A172 (cell line): Measurements from ENCODE around the gene DOCK3. TPM values are rescaled to one million over a fixed set of nuclear protein-coding genes. Genes with fewer than 3 reads are reported as not detected.
"Not testable (repeated sequence)": the region's sequence is repeated elsewhere in the genome, so short reads cannot be mapped to it uniquely, and the experiment has no call there.

Experiments
- DNase-seq: peaks from one replicate; pipeline ENCODE4 v3.0.0-alpha.2; 2015; ENCODE audit warnings: low spot score
- total RNA-seq: library from RNA; depleted of rRNA; stranded (reverse); fragments of >200 nt; shearing (Covaris generic); gene quantifications from 2 replicates; pipeline ENCODE4 v1.2.3, GENCODE V29; 2014

The DOCK3 gene
- total RNA-seq, 1 experiment from 2014 or later: 1.4 TPM

DNA sequence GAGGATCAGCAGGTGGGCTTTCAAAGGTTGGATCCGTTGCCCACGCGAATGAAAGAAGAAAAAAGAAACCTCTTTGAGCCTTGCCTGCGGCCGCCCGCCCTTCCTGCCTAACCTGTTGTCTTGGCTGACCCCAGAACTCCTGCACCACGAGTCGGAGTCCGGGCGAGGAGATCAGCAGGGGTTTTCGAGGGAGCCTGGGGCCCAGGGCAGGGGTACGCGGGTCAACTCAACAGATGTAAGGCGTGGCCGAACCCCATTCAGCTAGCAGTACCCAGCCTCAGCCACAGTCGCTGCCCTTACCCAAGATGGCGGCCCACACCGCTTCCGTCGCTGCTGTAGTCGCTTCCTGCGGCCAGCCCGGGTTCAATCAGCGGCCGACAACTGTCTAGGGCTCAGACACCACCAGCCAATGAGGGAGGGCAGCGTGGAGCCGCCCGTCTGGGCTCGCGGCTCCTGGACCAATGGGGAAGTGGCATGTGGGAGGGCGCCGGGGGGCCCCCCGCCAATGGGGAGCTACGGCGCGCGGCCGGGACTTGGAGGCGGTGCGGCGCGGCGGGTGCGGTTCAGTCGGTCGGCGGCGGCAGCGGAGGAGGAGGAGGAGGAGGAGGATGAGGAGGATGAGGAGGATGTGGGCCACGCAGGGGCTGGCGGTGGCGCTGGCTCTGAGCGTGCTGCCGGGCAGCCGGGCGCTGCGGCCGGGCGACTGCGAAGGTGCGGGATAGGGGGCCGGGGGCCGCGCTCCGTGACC lies 710.2 kb downstream of the DOCK3 start, which contains the start of gene MANF:
Gene MANF, plus strand, starts transcription at position 566 of the 748 bp plus-strand sequence. Its CDS starts 52 bp downstream, at position 618.
- DNase-seq: peak; percentile 94

DNA sequence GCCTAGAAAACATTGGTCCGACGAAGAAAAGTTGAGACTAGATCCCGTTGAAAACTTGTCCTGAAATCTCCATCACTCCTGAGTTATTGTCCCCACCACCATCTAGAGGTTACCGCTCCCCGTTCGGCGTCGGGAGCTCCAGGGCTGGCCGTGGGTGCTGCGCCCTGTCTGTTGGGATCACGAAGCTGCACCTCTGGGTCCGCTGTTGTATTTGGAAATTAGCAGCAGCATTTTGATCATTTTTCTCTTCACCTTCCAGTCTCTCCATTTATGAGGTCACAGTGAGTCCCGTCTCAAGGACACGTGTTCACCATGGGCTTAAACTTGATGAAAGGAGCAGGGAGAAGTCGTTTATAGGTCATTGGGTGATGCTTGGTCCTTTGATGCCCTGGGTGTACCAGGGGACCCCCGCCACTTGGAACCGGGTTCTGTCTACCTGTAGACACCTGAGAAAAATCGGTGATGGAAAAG lies 710.9 kb downstream of the DOCK3 start:
- no peak for DNase-seq

DNA sequence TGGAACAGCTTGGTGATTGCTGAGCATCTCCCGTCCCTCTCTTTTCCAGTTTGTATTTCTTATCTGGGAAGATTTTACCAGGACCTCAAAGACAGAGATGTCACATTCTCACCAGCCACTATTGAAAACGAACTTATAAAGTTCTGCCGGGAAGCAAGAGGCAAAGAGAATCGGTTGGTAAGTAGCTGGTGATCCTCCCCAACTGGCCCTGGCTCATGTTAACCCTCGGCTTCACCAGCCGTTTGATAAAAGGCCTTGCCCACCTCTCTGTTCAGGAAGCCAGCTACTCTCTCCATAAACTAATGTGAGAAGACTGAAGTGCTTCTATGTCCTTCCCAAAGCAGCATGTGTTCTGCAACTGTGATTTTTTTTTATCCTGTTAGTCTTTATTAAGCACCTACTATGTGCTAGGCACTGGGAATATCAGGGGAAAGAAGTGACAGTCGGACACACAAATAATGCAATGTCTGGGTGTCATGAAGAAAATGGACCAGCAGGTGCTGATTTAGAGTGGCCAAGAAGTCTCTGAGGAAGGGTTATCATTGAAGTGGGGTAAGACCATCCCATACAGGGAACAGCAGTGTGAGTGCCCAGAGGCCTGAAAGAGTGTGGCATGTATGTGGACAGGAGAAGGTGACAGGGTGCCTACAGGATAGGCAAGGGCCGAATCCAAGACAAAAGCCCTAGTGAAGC lies 711.6 kb downstream of the DOCK3 start:
- DNase-seq: no peak

DNA sequence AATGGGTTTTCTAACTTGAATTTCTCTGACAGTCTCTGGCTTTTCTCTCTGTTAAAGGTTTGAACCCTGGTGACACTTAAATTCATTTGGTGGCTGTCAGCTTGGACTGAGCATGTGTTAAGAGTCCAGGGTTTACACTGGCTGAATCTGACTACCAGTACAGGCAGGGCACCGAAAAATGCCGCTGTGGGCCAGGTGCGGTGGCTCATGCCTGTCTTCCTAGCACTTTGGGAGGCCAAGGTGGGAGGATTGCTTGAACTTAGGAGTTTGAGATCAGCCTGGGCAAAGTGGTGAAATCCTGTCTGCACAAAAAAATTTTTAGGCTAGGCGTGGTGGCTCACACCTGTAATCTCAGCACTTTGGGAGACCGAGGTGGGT lies 712.1 kb downstream of the DOCK3 start:
- no peak for DNase-seq

DNA sequence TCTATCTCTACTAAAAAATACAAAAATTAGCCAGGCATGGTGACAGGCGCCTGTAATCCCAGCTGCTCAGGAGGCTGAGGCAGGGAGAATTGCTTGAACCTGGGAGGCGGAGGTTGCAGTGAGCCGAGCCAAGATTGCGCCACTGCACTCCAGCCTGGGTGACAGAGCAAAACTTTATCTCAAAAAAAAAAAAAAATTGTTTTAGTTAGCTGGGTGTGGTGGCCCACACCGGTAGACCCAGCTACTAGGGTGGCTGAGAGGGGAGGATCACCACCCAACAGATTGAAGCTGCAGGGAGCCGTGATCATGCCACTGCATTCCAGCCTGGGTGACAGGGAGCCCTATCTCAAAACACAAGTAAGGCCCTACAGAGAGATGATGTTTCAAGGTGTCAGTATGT lies 712.6 kb downstream of the DOCK3 start:
- DNase-seq: not testable (repeated sequence)

DNA sequence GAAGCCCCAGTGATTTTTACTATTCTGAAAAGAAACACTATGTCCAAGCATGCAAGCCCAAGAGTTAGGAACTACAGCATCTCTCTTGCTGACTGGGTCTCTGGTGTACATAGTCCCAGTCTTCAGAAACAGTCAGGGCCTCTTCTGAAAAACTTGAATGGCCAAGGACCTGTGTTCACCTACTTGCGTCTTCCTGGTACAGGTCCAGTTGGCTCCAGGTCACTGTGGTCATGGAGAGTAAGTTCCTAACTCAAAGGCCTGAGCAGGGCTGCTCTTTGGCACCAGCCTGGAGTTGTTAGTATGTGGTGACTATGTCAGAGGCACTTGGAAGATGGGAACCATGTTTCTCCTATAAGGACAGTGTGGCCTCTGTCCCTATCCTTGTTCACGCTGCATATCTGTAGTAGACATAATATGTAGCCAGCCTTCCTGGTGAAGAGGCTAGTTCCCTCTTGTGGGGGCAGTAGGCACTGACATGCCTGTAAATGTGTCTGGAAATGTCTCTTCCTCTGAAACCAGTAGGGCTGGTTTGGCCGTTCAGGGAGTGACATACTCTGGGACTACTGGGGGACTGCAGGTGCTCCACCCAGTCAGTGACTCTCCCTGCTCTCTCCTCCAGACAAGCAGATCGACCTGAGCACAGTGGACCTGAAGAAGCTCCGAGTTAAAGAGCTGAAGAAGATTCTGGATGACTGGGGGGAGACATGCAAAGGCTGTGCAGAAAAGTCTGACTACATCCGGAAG lies 713.7 kb downstream of the DOCK3 start:
- DNase-seq: no peak

DNA sequence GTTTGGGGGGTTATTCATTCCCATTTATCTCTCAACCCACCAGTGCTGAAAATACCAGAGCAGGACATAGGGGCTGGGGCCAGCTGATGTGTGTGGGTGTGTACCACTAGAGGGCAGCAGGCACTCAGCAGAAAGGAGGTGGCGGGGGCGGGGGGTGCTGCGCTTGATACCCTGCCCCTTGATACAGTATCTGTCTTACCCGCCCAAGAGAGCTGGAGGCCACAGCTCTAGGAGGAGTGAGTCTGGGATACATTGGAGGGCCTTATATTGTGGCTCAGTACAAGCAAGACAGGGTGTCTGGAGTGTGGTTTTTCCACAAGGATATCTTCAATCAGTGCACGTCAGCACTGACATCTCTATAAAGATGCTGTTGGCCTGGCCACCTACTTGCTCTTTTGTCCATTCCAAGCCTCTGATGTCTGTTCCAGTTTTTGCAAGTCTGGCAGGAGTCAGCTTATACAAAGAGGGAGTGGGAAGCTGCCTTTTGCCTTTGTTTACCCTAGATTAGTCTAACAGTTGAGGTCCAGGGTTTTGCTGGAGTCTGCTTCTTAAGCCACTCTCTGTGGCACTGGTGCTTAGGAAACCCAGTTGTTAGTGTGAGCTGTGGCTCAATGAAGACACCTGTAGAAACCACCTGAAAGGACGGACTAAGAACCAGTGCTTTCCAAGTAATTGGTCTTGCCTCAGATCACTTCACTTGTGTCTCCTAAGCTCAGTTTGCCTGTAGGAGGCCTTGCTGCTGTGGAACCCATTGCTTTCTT lies 714.9 kb downstream of the DOCK3 start:
- DNase-seq: peak; percentile 27

DNA sequence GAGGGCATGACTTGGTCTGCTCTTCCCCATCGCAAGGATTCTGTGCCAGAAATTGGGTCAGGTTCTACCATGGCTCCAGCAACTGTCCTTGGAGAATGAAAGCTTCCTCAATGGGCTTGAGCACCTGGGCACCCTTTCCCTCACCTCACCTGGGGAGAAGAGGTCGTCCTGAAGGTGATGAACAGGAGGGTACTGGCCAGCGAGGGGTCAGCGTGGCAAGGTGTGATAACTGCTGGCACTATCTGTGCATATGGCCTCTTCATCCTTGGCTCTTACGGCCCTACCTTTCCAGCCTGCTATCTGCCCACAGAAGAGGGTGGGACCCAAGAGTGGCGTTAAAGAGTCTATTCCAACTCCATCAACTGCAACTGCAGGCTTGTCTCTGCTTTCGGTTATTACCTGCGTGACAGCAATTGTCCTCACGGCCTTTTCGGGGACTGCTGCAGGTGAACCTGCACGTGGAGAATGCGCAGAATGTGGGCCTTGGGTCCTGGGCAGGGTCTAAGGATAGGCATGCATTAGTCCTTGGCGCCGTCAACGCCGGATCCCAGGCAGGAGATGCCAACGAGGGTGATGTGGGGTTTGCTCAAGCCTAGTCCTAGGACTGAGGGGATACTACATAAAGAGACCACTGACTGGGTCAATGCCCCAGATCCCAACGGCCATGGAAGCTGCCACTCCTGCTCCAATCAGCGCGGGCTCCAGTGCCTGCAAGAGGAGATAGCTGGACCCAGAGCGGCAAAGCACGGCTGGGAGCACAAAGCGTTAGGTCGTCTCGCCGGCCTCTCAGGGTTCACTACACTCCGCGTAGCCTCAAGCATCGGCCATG lies 715.7 kb downstream of the DOCK3 start:
- DNase-seq: no peak

DNA sequence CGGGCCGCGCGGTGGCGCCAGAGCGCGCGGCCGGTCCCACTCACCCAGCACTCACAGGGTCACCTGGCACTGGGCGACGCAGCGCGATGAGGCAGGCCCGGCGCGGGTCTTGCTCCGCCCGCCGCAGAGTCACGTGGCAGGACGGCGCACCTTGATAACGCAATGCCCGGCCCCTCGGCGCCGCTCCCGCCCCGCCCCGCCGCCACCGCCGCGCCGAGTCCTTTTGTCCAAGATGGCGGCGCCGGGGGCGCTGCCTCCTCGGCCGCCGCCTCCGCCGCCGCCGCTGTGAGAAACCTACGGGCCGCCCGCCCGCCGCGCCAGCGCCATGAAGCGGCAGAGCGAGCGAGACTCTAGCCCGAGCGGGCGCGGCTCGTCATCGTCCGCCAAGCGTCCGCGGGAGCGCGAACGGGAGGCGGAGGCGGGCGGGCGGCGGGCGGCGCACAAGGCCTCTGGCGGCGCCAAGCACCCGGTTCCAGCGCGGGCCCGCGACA lies 716.4 kb downstream of the DOCK3 start, which contains the start of gene RBM15B:
Gene RBM15B, plus strand, starts transcription at position 211 of the 491 bp plus-strand sequence. Its CDS starts 115 bp downstream, at position 326.
- DNase-seq: peak; percentile 91

DNA sequence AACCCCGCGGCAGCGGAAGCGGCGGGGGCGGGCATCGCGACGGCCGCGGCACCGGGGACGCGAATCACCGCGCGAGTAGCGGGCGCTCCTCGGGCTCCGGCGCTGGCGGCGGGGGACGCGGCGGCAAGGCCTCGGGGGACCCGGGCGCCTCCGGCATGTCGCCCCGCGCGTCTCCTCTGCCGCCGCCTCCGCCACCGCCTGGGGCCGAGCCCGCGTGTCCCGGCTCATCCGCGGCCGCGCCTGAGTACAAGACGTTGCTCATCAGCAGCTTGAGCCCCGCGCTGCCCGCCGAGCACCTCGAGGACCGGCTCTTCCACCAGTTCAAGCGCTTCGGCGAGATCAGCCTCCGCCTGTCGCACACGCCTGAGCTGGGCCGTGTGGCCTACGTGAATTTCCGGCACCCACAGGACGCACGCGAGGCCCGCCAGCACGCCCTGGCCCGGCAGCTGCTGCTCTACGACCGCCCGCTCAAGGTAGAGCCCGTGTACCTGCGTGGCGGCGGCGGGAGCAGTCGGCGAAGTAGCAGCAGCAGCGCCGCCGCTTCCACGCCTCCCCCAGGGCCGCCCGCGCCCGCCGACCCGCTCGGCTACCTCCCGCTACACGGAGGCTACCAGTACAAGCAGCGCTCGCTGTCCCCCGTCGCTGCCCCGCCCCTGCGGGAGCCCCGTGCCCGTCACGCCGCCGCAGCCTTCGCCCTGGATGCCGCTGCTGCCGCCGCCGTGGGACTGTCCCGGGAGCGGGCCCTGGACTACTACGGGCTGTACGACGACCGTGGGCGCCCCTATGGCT lies 717.0 kb downstream of the DOCK3 start:
- DNase-seq: no peak

DNA sequence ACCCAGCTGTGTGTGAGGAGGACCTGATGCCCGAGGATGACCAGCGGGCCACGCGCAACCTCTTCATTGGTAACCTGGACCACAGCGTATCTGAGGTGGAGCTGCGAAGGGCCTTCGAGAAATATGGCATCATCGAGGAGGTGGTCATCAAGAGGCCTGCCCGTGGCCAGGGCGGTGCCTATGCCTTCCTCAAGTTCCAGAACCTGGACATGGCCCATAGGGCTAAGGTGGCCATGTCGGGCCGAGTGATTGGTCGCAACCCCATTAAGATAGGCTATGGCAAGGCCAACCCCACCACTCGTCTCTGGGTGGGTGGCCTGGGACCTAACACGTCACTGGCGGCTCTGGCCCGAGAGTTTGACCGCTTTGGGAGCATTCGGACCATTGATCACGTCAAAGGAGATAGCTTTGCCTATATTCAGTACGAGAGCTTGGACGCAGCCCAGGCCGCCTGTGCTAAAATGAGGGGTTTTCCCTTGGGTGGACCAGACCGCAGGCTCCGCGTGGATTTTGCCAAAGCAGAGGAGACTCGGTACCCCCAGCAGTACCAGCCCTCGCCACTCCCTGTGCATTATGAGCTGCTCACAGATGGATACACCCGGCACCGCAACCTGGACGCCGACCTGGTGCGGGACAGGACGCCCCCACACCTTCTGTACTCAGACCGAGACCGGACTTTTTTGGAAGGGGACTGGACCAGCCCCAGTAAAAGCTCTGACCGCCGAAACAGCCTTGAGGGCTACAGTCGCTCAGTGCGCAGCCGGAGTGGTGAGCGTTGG lies 717.8 kb downstream of the DOCK3 start:
- no peak for DNase-seq

DNA sequence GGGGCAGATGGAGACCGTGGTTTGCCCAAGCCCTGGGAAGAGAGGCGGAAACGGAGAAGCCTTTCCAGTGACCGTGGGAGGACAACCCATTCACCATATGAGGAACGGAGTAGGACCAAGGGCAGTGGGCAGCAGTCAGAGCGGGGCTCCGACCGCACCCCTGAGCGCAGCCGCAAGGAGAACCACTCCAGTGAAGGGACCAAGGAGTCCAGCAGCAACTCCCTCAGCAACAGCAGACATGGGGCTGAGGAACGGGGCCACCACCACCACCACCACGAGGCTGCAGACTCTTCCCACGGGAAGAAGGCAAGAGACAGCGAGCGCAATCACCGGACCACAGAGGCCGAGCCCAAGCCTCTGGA lies 718.4 kb downstream of the DOCK3 start:
- no peak for DNase-seq

DNA sequence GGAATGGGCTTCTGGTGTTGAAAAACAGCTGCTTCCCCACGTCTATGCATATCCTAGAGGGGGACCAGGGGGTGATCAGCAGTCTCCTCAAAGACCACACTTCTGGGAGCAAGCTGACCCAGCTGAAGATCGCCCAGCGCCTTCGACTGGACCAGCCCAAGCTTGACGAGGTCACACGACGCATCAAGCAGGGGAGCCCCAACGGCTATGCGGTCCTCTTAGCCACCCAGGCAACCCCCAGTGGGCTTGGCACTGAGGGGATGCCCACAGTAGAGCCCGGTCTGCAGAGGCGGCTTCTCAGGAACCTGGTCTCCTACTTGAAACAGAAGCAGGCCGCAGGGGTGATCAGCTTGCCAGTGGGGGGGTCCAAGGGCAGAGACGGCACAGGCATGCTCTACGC lies 718.8 kb downstream of the DOCK3 start:
- no peak for DNase-seq

DNA sequence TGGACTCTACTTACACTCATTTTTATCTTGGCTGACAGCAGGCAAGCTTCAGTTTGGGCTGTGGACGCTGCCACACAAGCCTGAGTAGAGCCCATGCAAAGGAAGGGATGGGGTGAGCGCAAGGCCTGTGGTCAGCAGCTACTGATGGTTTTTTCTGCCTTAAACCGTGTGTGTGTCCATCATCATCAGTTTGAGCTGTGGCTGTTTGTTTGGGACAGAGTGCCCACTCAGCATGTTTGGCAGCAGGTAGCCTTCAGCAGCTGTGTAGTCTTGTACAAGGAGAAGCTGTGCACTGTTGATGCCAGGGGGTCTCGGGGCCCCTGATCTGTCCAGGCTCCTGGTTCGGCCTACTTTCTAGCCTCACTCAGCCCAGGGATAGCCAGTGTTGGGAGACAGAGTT lies 719.8 kb downstream of the DOCK3 start:
- no peak for DNase-seq

DNA sequence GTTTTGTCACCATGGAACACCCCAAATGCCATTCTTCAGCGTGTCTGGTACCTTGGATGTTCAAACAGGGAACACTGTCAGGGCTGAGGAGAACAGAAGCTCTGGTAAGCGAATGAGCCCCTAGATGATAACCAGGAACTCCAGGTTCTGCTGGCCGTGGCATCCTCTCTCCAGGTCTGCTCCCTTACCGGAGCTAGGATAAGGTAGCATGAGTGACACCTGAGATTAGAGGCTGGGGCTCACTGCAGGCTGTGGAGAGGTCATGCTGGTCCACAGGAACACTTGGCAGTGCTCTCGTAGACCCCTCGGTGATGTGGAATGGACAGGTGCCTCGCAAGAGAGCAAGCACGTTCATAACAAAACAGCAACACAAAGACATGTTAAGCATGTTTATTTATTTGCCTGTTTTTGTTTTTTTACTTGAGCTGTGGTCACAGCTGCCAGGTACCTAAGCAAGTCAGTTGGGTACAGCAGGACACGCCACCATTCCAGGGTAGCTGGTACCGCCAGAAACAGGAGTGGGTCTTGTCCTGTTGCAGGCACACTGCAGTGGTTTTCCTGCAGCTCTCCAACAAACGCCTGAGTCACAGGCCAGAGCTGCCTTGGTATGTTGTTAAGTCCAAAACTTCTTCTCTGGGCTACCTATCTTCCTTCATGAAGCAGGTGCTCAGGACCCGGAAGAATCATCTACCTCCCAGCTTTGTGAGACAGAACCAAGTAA lies 720.9 kb downstream of the DOCK3 start:
- DNase-seq: no peak

DNA sequence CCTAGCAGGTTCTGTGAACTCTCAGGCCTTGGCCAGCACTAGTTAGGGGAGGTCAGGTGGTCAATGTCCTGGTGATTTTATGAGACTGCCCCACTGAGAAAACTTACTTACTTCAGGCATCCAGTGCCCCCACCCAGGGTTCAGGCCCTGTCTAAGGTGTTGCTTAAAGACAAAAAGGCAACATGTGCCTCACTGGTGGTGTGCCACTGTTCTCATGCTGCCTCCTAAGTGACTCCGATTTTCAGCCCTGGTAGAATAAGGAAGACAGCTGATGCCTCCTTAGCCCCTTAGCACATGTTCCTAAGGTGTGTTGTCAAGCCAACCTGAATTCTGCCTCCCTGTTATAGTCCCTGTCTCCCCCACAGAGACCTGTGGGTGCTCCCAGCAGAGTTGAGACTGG lies 721.7 kb downstream of the DOCK3 start:
- DNase-seq: no peak

DNA sequence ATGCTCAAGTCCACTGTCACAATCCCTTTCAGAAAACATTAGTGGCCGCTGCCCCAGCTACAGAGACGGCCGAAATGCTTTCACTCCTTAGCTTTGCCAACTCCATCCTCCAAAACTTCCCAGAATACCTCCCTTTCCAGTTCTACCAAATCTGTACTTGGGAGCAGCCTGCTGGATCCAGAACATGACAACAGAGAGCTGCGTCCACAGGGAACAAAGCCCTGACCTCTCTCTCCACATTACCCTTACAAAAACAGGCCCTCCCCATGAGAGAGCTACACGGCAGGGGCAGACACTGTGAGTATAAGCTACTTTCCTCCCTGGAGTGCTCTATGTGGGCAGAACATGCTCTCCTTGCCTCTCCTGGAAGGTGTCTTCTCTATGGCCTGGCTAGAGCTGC lies 722.7 kb downstream of the DOCK3 start:
- DNase-seq: no peak

DNA sequence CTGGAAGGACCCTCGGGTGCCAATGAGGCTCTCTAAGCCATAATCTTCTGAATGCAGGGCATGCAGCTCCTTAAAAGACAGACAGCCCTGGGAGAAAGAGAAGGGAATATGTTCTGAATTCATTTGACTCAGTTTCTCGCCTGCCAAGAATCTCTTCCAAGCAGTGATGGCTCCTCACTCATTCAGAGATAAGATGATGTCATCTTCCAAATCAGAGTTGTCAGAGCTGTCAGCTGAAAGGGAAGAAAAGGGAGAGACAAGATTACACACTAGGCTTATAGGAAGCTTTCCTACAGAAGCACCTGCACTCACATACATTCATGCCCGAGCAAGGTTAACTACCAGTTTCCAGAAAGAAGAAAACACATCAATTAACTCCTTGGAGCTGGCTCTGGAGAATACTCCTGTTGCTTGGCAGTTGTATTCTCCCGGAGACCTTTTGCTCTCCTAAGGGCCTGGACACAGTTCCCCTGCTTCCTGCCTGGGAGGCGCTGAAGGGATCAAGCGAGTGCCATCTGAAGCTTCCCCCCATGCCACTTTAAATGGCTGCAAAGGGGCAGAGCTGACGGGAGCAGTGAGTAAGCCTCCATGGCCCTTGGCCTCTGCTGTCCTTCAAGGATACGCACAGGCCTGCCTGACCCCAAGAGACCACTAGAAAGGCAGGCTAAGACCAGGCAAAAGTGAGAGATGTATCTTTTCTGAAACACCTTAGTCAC lies 724.0 kb downstream of the DOCK3 start:
- no peak for DNase-seq
